ENCODE data around the gene NKPD1. TPM values are rescaled to one million over a fixed set of nuclear protein-coding genes. Genes with fewer than 3 reads are reported as not detected.

Gene NKPD1
- total RNA-seq, 6 experiments from 2014 or later, result 0.07 to 0.17 (median 0.07) TPM; not detected in 1

DNA sequence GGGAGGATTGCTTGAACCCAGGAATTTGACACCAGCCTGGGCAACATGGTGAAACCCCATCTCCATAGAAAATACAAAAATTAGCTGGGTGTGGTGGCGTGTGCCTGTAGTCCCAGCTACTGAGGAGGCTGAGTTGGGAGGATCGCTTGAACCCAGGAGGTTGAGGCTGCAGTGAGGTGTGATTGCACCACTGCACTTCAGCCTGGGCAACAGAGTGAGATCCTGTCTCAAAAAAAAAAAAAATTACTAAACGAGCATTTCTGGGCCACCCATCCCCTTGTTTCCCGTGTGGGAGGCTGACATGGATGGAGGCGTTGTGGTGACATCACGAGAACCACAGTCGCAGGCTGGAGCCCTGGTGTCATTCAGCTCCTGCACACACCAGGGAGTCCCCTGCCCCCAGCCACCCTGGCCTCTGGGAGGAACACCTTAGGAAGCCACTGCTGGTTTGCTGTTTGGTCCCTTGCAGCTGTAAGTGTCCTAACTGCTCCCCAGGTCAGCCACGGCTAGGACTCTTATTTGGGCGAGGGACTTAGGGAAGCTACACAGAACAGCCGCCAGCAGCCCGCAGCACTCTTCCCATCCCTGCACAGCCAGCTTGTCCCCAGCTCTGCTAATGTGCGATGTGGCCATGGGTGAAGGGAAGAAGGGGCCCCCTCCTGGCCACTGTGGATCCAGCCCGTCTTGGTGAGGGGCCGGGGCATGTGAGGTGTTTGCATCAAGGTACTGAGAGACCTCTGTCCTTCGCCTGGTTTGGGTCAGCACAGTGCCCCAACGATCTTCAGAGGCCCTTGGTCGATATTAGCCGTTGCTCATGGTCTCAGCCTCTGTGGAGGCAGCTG lies 12.7 kb downstream of the NKPD1 start:
- Mint-ChIP-seq H3K9me3 (no peaks in the 10 kb centered on the region), H3K4me1 (ENCODE audit: low read depth) (no peaks in the 10 kb centered on the region), H3K4me3 (no peak overlapping the region), H3K27ac (no peak overlapping the region), H3K27me3 (ENCODE audit: insufficient read depth) (peaks cover 9% of the 10 kb centered on the region), H3K36me3 (ENCODE audit: low read depth) (peaks cover 4% of the 10 kb centered on the region; the same call in 1 of the 2 replicates)
- TF ChIP-seq, protein P1, sequence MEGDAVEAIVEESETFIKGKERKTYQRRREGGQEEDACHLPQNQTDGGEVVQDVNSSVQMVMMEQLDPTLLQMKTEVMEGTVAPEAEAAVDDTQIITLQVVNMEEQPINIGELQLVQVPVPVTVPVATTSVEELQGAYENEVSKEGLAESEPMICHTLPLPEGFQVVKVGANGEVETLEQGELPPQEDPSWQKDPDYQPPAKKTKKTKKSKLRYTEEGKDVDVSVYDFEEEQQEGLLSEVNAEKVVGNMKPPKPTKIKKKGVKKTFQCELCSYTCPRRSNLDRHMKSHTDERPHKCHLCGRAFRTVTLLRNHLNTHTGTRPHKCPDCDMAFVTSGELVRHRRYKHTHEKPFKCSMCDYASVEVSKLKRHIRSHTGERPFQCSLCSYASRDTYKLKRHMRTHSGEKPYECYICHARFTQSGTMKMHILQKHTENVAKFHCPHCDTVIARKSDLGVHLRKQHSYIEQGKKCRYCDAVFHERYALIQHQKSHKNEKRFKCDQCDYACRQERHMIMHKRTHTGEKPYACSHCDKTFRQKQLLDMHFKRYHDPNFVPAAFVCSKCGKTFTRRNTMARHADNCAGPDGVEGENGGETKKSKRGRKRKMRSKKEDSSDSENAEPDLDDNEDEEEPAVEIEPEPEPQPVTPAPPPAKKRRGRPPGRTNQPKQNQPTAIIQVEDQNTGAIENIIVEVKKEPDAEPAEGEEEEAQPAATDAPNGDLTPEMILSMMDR (IDR thresholded peaks at IDR 0.05), result no peak; the same call in 1 of the 2 replicates
- DNase-seq, result no peak

DNA sequence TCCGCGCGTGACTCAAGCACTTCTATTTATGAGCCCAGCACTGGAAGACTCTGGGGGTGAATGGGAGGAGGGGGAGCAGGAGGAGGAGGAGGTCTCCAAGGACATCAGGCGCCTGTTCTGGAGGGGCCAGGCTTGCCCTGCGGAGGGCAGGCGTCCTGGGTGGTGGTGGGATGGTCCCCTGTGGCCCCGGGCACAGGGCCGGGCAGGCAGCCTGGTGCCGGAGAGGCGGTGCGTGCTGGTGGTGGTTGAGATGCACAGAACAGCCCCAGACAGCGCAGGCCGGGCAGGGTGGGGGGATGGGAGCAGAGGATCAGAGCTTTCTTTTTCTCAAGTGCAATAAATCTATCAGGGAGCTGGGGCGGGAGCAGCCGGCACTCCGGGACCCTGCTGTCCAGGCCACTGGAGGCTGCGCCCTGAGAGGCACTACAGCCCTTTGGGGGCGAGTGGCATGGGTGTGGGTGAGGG lies 14.0 kb downstream of the NKPD1 start:
- peaks cover 4% of the 10 kb centered on the region for H3K27me3 Mint-ChIP-seq (ENCODE audit: insufficient read depth)
- TF ChIP-seq, protein P1 (IDR thresholded peaks at IDR 0.05), result no peak
- H3K27ac Mint-ChIP-seq, result no peak overlapping the region
- no peak for DNase-seq
- no peaks in the 10 kb centered on the region for H3K9me3 Mint-ChIP-seq
- peaks cover 4% of the 10 kb centered on the region; the same call in 1 of the 2 replicates for H3K36me3 Mint-ChIP-seq (ENCODE audit: low read depth)
- no peaks in the 10 kb centered on the region for H3K4me1 Mint-ChIP-seq (ENCODE audit: low read depth)
- H3K4me3 Mint-ChIP-seq, result no peak overlapping the region

DNA sequence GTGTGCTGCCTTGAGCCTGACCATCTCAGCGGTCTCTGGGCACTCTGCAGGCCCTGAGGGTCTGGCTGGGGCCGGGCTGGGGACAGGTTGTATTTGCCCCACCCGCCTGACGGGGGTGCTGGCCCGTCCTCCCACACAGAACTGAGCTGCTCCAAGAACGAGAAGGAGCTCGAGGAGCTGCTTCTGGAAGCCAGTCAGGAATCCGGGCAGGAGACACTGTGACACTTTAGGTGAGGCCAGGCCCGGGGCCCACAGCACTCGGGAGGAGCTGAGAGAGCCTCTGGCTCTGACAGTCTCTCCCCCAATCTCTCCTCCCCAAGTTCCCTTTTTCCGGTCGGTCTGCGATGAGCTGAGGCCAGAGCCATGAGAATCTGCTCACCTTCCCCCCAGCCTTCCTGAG lies 14.5 kb downstream of the NKPD1 start:
- Mint-ChIP-seq H3K4me1 (ENCODE audit: low read depth) (no peaks in the 10 kb centered on the region), H3K27ac (no peak overlapping the region), H3K4me3 (no peak overlapping the region), H3K9me3 (no peaks in the 10 kb centered on the region), H3K27me3 (ENCODE audit: insufficient read depth) (peaks cover 2% of the 10 kb centered on the region; the same call in 1 of the 2 replicates), H3K36me3 (ENCODE audit: low read depth) (peaks cover 4% of the 10 kb centered on the region; the same call in 1 of the 2 replicates)
- DNase-seq, result no peak
- TF ChIP-seq, protein P1 (IDR thresholded peaks at IDR 0.05), result no peak; the same call in 1 of the 2 replicates

DNA sequence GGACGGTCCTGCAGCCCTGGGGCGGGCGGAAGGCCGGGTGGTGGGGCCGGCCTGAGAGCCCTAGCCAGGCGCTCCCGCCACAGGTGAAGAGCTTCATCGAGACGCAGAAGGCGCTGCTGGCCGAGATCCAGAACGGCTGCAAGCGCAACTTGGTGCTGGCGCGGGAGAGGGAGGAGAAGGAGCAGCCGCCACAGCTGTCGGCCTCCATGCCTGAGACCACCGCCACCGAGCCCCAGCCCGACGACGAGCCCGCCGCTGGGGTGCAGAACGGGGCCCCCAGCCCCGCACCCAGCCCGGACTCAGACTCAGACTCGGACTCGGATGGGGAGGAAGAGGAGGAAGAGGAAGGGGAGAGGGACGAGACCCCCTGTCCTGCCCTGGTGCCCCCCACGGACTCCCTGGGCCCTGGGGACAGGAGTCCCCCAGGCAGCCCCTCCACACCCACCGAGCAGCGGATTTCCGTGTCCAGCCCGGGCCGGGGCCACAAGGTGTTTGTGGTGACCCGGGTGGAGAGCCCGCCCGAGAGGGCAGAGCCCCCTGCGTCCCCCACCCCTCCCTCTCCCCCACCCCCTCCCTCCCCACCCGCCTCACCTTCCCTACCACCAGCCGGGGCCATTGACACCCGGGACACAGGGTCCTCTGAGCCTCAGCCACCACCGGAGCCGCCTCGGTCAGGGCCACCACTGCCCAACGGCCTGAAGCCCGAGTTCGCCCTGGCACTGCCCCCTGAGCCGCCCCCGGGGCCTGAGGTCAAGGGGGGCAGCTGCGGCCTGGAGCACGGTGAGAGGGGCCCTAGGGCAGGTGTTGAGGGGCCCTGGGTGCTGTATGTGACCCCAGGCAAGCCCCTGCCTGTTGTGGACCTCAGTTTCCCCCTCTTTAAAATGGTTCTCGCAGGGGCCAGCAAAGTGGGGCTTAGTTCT lies 15.3 kb downstream of the NKPD1 start:
- no peak overlapping the region for H3K27ac Mint-ChIP-seq
- no peak overlapping the region for H3K4me3 Mint-ChIP-seq
- peaks cover 2% of the 10 kb centered on the region; the same call in 1 of the 2 replicates for H3K27me3 Mint-ChIP-seq (ENCODE audit: insufficient read depth)
- H3K4me1 Mint-ChIP-seq (ENCODE audit: low read depth), result no peaks in the 10 kb centered on the region
- TF ChIP-seq, protein P1 (IDR thresholded peaks at IDR 0.05), result no peak
- peaks cover 4% of the 10 kb centered on the region; the same call in 1 of the 2 replicates for H3K36me3 Mint-ChIP-seq (ENCODE audit: low read depth)
- H3K9me3 Mint-ChIP-seq, result no peaks in the 10 kb centered on the region
- DNase-seq, result no peak
